Gastrocnemius medialis (tissue), 4 donors: ENCODE results near the gene VSTM5.

Source experiments
- CTCF ChIP-seq, 5 experiments: fragments of 450-650 bp in 3 of 5; fragments of 200-600 bp in 2 of 5; sonication (generic) in 2 of 5; IDR thresholded peaks in 4 of 5; conservative IDR thresholded peaks in 1 of 5; 1 replicate in 4 of 5; 2 replicates in 1 of 5; pipeline ENCODE4 v1.5.1; 2016 to 2019; ENCODE audit warnings: antibody characterized with exemption in 5 of 5, mild to moderate bottlenecking in 3 of 5, moderate library complexity in 3 of 5
- POLR2A ChIP-seq, 2 donors: fragments of 450-650 bp; IDR thresholded peaks; one replicate each; pipeline ENCODE4 v1.6.1; 2017; ENCODE audit warnings: antibody characterized with exemption in 2 of 2, mild to moderate bottlenecking in 2 of 2, moderate library complexity in 2 of 2

GRCh38 chr11:93843906-93844305, 6.5 kb downstream of the VSTM5 start:
- no peak for TF ChIP-seq POLR2A (IDR thresholded peaks at IDR 0.05)
- no peak for TF ChIP-seq CTCF (IDR thresholded peaks at IDR 0.05 in 4 of 5, conservative IDR thresholded peaks at IDR 0.05 in 1 of 5)
